GM12875 (cell line): ENCODE results near the gene RBM3.

Source experiments
- H3K4me3 ChIP-seq: one replicate; pipeline ENCODE4 v1.5.1; 2011; ENCODE audit warnings: low read depth, low read length, control low read depth
- TF ChIP-seq, protein P1 (sequence below): IDR thresholded peaks from 2 replicates; pipeline ENCODE4 v1.5.1; 2011; ENCODE audit warnings: low read depth, mild to moderate bottlenecking, control low read depth, inconsistent platforms, low read length, moderate library complexity, borderline replicate concordance; ENCODE audit not compliant: insufficient read depth

The RBM3 gene

DNA sequence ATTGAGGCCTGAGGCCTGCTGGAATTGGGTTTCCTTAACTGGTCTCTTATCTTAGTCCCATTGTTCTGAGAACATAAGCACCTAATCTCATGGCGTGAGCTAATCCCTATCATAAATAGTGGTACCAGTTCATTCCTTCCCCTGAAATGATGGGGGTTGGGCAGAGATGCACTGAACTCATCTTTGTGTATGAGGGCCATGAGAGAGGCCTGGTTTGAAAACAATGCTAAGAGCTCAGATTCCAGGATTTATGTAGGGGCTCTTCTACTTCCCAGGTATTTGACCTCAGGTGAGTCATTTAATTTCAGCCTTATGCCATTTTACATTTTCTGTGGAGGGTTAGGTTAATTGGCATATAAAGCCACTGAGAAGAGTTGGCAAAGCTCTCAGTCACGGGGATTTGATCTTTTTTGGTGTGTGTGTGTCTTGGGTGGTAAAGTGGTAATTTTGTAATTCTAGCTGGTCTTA lies 4.4 kb downstream of the RBM3 start:
- no peak overlapping the region for H3K4me3 ChIP-seq
- TF ChIP-seq, protein P1, sequence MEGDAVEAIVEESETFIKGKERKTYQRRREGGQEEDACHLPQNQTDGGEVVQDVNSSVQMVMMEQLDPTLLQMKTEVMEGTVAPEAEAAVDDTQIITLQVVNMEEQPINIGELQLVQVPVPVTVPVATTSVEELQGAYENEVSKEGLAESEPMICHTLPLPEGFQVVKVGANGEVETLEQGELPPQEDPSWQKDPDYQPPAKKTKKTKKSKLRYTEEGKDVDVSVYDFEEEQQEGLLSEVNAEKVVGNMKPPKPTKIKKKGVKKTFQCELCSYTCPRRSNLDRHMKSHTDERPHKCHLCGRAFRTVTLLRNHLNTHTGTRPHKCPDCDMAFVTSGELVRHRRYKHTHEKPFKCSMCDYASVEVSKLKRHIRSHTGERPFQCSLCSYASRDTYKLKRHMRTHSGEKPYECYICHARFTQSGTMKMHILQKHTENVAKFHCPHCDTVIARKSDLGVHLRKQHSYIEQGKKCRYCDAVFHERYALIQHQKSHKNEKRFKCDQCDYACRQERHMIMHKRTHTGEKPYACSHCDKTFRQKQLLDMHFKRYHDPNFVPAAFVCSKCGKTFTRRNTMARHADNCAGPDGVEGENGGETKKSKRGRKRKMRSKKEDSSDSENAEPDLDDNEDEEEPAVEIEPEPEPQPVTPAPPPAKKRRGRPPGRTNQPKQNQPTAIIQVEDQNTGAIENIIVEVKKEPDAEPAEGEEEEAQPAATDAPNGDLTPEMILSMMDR: no peak

DNA sequence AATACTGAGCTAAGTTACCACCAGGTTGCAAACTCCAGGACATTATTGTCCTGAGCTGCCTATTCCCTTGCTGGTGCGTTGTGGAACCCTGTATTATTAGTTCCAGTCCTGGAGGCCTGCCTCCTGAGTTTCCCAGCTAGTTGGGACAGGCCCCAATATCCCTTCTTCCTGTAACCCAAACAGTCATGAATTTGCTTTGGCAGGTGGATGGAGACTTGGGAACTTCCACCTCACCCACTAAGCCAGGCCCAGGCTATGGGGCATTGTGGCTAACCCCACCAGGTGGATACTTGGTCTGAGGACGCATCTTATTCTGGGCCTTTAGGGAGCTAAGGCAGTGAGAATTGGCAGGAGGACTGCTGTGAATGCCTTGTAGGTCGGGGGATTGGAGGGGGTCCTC lies 5.0 kb downstream of the RBM3 start:
- H3K4me3 ChIP-seq: no peak overlapping the region
- TF ChIP-seq, protein P1: no peak

DNA sequence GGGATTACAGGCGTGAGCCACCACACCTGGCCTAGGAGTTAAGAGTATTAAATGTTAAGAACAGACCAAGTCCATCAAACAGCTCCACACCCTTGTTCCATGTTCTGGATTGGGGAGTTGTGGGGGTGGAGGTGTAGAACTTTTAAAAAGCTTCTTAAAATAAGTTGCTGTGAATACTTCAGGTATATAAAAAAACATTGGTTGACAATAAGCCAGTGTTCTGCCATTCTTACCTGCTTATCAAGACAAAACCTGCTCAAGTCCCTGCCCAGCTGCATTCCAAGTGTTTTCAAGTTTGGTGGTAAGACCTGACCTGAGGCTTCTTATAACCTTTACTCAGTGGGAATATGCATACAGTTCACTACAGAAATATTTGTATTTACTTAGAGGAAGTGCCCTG lies 6.4 kb downstream of the RBM3 start:
- H3K4me3 ChIP-seq: no peak overlapping the region
- TF ChIP-seq, protein P1: no peak

DNA sequence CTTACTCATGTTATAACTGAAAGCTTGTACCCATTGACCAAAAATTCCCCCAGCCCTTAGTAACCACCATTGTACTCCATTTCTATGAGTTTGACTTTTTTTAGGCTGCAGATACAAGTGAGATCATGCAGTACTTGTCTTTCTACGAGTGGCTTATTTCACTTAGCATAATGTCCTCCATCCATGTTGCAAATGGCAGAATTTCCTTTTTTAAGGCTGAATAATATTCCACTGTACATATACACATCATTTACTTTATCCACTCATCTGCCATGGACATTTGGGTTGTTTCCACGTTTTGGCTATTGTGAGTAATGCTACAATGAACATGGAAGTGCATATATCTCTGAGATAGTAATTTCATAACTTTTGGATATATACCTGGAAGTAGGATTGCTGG lies 10.4 kb downstream of the RBM3 start:
- no peak overlapping the region for H3K4me3 ChIP-seq
- TF ChIP-seq, protein P1: no peak

DNA sequence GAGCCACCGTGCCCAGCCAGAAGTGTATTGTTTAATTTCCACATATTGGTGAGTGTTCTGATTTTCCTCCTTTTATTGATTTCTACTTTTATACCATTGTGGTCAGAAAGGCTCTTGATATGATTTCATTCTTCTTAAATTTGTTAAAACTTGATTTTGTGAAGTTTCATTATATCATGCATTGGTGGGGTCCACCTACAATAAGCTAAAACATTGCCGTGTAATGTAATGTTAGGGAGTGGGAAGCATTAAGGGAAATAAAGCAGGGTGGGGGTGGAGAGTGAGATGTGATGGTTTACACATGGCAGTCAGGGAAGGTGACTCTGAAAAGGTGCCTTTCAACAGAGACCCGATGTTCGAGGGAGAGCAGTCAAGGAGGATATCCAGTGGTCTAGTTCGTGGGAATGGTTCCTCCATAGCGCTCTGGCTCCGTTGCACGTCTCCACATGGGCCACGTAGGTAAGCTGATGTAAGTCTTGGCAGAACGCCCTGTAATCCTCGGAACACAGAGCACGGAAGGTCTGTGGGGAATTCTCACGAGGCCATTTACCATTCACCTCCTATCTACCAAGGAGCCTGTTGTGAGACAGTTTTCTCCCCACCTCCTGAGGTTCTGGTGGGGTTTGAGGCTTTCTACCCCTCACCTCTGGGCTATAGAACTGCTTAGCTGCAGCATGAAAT lies 15.3 kb downstream of the RBM3 start:
- TF ChIP-seq, protein P1: no peak
- H3K4me3 ChIP-seq: no peak overlapping the region

DNA sequence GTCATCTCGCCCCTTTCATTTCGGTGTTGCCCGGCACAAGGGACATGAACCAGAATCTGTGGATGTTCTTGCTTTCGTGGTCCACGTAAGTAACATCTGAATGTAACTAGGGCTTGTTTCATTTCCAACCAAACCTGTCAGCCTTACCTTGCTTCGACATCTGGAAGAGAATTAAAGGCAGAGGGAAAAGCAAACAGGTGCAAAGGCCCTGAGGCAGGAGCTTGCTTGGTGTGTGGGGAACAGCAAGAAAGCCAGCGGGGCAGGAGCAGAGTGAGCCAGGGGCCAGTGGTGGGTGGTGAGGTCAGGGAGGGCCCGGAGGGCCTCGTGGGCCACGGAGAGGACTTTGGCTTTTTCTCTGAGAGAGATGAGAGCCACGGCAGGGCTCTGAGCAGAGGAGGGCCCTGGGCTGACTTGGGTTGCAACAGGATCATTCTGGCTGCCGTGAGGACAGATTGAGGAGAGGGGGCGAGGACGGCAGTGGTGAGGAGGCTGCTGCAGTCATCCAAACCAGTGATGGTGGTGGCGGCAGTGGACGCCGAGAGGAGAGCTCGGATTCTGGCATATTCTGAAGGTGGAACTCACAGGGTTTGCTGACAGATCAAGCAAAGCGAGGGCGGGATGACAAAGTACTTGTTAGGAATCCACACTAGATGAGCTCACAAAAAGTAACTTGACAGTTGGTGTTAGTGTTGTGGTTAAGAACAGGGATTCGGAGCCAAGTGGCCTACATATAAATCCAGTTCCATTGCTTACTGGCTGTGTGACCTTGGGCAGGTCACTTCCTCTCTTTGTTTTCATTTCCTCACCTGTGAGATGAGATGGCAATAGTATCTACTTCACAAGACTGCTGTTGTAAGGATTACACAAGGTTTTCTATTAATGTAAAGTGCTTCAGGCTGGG lies 16.2 kb downstream of the RBM3 start:
- TF ChIP-seq, protein P1: no peak
- H3K4me3 ChIP-seq: no peak overlapping the region
